ENCODE results near the gene SORL1.

DNA sequence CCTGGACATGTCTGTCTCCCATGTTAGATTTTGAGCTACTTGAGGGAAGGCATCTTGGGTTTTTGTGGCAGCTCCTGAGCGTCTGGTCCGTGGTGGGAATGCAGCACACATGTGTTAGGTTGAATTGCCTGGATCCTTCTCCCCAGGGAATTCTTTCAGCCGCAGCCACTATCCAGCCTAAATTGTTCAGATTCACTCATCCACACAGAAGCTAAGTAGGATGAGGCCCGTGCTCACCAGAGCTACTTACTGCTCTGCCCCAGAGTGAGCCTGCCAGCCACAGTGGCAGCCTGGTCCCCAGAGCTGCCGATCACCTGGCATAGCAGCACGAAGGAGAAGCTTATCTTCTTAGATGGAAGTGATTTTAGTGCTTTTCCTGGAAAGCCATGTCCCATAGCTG, 35.1 kb downstream of the SORL1 start:
- TF ChIP-seq, protein P1, sequence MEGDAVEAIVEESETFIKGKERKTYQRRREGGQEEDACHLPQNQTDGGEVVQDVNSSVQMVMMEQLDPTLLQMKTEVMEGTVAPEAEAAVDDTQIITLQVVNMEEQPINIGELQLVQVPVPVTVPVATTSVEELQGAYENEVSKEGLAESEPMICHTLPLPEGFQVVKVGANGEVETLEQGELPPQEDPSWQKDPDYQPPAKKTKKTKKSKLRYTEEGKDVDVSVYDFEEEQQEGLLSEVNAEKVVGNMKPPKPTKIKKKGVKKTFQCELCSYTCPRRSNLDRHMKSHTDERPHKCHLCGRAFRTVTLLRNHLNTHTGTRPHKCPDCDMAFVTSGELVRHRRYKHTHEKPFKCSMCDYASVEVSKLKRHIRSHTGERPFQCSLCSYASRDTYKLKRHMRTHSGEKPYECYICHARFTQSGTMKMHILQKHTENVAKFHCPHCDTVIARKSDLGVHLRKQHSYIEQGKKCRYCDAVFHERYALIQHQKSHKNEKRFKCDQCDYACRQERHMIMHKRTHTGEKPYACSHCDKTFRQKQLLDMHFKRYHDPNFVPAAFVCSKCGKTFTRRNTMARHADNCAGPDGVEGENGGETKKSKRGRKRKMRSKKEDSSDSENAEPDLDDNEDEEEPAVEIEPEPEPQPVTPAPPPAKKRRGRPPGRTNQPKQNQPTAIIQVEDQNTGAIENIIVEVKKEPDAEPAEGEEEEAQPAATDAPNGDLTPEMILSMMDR (IDR thresholded peaks at IDR 0.05; ENCODE audit: poor library complexity, severe bottlenecking): no peak
- no peak for TF ChIP-seq RAD21 (conservative IDR thresholded peaks at IDR 0.05)
- no peak for TF ChIP-seq POLR2AphosphoS5 (IDR thresholded peaks at IDR 0.05)
- TF ChIP-seq EZH2 (IDR thresholded peaks at IDR 0.05; ENCODE audit: borderline replicate concordance, insufficient read depth, low read length, poor library complexity, severe bottlenecking): no peak

Data from neural cell (in vitro differentiated cells).